Endometrial microvascular endothelial cells (primary cell): ENCODE measurements around the gene CD82. TPM values are rescaled to one million over a fixed set of nuclear protein-coding genes. Genes with fewer than 3 reads are reported as not detected.

Experiments used
- in situ Hi-C: cut with HindIII; loops from 2 replicates; pipeline ENCODE4 v1.10.0; 2017; ENCODE audit warnings: low sequenced_read_pairs, low pct_unique_long_range_greater_than_20kb; ENCODE audit errors: inconsistent ontology term
- total RNA-seq: library from RNA; depleted of rRNA; stranded (reverse); fragments of >200 nt; gene quantifications from one replicate; pipeline ENCODE4 v1.2.3, GENCODE V29; 2015; ENCODE audit errors: inconsistent ontology term

CD82 gene
- total RNA-seq, 1 donor from 2014 or later: 19.0 TPM

DNA sequence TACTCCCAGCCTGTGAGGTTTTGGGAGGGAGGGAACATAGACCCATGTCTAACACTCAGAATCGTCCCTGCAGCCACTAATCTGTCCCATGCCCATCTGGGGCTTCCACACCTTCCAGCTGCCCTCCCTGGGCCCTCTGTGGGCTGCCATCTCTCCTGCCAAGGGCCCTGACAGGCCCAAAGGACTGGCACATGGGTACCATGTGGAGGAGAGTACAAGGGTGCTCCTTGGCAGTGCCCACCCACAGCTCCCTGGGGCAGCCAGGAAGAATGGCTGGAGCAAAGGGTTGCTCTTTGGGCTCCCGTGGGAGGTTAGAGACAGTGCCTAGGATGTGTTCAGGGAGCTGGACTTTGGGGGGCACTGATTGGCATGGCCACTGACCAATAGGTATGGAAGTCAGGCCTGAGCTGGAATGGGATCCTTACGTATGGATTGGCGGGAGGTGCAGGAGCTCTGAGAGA lies 56.8 kb downstream of the CD82 start:
- in situ Hi-C loops: loop anchor here (25.0 kb wide), 1 partner anchor 290 kb away; no protein-coding TSS in a partner anchor

DNA sequence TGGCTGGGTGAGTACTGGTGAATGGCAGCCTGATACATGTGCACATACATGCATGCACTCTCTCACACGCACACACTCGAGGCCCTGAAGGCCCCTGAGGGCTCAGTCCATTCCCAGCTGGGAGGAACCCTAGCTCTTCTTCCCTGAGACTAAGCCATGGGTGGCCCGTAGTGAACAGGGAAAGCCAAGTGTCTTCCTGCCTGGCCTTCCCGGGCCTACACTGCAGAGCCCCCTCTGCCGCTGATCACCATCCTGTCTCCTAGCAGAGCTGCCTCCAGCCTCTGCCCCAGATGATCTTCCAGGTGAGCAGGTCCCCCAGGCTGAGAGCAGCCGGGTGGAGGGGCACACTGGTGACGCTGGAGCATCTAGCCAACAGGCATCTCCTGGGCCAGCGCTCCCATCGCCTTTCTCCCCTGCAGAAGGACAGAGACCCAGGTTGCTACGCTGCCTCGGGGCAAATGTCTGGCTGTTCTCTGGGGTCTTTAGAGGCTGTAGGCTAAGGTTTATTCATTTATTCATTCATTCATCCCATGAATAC lies 57.3 kb downstream of the CD82 start:
- in situ Hi-C loops: loop anchor here (25.0 kb wide), 1 partner anchor 290 kb away; no protein-coding TSS in a partner anchor

DNA sequence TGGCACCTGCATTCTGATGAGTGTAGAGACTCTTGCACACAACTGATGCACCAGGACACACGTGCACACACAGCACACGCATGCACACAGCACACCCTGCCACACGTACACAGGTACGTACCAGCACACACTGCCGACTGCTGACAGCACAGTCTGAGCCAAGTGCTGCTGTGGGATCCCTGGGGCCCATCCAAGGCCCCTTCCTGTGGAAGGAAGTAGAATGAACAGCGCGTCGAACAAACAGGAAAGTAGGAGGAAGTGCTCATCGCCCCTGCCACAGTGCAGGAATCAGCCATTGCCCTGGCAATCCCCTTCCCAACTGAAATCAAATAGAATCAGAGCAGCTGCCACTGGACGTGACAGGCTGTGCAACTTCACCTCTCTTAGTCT lies 57.9 kb downstream of the CD82 start:
- in situ Hi-C loops: loop anchor here (25.0 kb wide), 1 partner anchor 289 kb away; no protein-coding TSS in a partner anchor

DNA sequence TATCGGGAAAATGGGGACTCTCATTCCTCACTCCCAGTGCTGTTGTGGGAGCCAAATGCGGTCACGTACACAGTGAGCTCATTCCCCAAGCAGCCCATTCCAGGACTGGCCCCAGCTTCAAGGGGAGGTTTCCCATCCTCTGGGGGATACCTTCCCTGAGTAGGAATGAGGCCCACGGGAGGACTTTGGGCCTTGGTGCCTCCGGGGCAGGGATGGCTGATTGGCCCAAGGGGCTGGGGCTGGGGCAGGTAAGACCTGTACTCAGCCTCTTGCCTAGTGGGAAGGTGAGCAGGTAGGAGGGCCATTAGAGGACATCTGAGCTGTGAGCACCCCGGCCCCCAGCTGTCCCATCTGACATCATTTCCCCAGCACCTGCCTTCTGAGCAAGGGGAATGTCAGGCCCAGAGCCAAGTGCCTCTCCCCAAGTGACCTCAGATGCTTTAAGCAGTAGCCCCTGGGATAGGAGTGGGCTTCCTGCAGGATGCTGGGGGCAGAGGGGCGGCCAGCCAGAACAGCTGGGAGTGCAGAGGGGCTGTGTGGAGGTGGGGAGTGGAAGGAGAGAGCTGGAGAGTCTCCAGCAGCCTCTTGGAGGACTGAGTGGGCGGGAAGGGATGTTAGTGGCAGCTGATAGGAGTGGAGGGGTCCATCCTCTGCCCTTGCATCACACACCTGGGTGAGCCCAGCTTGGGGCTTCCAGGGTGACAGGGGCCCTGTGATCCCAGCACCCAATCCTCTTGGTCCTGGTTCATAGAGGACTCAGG lies 58.4 kb downstream of the CD82 start:
- in situ Hi-C loops: loop anchor here (25.0 kb wide), 1 partner anchor 288 kb away; no protein-coding TSS in a partner anchor

DNA sequence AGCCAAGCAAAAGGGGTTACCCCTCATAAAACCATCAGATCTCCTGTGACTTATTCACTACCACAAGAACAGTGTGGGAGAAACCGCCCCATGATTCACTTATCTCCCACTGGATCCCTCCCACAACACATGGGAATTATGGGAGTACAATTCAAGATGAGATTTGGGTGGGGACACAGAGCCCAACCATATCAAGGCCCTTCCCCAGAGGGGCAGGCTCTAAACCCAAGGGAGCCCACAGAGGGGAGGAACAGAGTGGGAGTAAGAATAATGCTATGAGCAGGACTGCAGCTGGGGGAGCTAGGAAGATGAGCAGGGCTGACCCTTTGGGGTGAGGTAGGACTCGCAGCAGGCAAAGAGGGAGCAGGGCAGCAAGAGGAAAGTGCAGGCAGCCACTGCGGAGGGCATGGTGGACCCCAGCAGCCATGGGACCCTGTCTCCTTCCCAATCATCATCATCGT lies 59.3 kb downstream of the CD82 start:
- in situ Hi-C loops: loop anchor here (25.0 kb wide), 2 partner anchors 138 to 288 kb away; no protein-coding TSS in a partner anchor

DNA sequence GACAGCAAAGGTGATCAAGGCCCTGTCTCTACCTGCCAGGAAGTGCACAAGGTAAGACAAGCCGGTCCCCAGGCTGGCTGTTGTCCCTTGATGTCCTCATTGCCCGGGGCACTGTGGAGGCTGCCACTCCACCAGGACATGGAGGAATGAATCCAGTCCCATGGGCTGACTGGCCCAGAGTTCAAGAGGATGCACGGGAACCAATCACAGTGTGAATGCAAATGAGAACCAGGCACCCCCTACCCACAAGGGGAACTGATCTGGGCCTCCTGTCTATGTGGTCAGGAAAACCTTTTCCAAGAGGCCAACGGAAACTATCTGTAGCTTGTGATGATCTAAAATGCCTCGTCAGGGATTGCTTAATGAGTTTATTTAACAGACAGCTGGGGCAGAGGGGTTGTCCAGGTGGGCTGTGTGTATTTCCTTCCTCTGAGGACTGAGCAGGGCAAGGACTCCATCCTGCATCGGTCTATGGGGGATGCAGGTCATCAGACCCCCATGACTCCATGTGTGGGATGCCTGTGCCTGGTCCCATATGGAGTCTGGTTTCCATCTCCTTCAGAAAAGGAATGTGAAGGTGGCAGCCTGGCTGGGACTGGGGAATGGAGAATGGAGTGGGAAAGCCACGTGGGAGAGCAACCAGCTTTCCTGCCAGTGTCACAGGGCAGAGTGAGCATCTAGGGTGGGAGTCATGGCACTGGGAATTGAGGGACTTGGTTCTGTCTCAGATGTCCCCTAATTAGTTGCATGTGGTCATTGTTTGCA lies 60.5 kb downstream of the CD82 start:
- in situ Hi-C loops: loop anchor here (25.0 kb wide), 1 partner anchor 136 kb away; no protein-coding TSS in a partner anchor

DNA sequence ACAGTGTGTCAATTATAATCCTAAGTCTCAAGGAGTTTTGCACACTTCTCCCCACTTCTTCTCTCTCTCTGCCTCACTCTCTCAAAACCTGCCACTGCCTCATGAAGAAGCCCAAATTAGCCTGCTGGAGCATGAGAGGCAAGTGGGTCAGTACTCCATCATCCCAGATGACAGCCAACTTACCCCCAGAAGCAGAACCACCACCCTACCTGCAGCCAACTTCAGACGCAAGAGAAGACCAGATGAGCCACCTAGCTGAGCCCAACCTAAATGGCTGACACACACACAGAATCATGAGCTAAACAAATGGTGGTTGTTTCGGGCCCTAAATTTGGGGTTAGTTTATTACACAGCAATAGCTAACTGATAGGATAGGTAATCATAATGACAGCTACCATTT lies 61.2 kb downstream of the CD82 start:
- in situ Hi-C loops: loop anchor here (25.0 kb wide), 1 partner anchor 136 kb away; no protein-coding TSS in a partner anchor

DNA sequence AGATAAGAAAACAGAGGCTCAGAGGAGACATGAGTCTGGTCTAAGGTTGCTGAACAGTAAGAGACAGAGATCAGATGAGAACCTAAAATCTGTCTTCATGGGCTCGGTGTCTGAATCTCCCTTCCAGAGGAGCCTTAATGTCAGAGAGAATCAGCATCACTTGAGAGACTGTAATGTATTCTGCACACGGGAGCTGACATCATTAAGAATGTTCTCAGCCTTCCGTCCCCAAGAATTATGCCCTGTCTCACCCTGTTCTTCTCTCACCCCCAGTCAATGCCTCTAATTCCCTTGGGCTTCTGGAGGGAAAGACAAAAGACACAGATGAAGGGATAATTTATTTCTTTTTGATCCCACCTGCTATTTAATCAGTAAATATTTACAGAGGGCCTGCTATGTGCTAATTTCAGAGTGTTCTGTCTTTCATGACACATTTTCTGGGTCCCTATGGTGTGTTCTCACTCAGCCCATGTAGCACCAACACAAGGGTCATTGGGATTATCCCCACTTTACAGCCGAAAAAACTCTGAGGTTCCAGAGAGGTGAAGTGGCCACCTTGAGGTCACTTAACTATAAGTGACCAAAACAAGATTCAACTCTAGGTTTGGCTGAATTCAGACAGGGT lies 61.8 kb downstream of the CD82 start:
- in situ Hi-C loops: loop anchor here (25.0 kb wide), 1 partner anchor 135 kb away; no protein-coding TSS in a partner anchor

DNA sequence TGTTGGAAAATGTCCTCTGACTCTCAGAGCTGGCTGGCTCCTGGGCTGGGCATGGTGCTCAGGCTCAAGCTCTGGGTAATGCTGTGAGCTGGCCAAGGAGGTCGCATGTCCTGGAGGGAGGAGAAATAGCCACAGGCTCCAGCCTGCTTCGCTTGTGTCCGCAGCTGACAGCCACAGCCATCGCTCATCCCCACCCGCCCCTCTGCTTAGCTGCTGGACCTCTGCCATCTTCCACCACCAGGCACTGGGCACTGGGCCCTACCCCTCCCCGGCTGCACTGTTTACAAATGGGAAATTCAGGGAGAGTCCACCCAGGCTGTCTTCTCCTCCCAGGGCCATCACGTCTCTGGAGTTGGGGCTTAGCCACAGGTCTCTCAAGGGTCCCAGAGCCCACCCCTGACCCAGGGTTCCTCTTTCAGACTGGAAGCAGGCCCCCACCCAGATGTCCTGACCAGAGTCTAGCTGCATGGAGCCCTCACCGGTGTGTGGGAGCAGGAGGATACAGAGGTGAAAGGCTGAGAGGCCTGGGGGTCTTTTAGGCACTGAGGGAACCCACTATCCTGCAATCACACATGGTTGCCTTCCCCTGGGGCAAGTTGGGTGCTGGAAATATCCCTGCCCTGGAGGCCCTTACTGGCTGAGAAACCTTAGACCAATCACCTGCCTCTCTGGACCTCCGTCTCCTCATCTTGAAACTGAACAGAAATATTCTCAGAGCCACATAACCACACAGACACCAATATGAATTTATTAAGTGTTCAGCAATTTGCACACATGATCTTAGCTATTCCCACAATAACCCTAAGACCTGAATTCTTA lies 62.7 kb downstream of the CD82 start:
- in situ Hi-C loops: loop anchor here (25.0 kb wide), 1 partner anchor 134 kb away; no protein-coding TSS in a partner anchor

DNA sequence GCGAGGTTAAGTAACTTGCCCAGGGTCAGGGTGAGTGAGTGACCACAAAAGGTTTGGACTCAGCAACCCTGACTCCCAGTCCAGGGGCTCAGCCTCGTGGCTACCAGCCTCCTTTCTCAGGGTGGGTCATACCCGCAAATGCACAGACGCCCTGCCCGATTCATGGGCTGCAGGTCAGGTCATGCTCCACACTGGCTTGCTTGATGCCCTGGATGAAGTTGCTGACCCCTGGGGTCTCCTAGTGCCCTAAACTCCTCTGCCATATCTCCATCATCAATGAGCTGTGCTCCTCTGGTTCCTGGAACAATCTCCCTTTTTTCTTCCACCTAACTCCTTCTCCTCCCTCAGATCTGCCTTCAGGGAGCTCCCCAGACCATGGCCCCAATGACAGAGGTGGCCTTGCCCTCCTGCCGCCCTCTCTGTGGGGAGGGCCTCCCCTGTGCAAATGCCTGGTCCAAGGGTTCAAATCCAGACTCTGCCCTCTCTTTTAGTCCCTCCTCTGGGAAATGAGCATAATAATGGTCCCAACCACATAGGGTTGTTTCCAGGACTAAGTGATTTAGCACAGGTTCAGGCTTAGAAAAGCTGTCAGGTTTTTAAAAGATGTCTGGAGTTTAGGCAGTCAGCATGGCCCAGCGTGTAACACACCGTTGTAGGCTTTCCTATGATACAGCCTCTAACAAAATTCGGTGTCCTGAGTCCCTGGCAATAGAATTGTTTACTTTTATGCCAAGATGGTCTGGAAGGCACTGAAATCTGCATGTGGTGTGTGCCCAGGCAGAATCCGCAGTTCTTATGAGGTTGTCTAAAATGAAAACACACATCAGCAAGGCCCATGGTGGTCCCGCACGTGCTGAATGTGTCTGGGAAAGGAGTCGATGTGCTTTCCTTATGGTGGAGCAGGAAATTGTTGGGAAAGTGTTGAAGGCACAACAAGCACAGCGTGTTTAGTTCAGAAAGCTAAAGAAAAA lies 63.6 kb downstream of the CD82 start:
- in situ Hi-C loops: loop anchor here (25.0 kb wide), 1 partner anchor 133 kb away; no protein-coding TSS in a partner anchor

DNA sequence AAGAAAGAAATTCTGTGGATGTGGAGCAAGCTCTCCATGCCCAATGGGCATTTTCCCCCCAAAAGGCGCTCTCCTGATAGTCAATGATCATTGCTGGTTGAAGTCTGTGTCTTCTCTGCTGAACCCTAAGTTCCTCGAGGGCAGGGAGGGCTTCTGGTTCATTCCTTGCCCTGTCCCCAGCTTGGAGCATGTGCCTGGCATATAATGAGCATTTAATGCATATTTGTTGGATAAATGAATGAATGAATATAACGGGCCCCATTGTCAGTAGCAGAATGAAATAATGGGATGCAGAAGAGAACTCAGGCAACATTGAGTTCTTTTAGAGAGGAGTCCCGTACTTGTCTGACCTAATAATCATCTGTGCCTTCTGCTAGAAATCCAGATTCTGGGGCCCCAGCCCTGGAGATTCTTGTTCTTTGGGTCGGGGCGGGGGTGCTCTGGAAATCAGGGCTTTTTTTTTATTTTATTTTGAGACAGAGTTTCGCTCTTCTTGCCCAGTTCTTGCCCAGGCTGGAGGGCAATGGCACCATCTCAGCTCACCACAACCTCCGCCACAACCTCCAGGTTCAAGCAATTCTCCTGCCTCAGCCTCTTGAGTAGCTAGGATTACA lies 64.4 kb downstream of the CD82 start:
- in situ Hi-C loops: loop anchor here (25.0 kb wide), 1 partner anchor 132 kb away; no protein-coding TSS in a partner anchor

DNA sequence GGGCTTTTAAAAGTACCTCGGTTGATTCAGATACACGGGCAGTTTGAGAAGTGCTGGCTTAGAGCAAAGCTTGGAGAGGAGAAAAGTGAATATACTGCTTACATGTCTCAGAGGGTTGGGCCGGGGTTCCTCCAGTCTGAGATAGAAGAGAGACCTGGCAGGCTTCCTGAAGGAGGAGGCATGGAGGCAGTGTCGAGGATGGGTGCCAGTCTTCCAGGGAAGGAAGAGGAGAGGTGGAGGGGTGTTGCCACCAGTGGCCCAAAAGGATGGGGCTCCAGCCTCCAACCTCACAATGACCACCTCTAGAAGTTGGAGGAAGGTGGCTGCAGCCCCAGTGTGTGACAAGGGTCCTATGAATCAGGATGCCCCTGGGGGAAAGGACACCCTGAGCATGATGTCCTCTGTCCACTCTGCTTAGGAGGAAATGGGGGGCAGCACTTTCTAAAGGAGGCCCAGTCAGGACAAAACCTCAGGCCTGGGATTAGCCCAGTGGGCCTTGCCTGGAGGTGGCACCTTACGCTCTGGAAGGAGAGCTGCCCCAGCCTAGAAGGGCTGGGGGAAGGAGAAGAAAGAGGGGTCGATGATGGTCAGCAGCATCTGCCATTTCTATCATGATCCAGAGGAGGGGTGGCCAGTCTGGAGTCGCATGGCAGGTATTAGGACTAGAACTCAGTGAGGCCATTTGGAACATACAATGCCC lies 65.2 kb downstream of the CD82 start:
- in situ Hi-C loops: loop anchor here (25.0 kb wide), 1 partner anchor 132 kb away; no protein-coding TSS in a partner anchor

DNA sequence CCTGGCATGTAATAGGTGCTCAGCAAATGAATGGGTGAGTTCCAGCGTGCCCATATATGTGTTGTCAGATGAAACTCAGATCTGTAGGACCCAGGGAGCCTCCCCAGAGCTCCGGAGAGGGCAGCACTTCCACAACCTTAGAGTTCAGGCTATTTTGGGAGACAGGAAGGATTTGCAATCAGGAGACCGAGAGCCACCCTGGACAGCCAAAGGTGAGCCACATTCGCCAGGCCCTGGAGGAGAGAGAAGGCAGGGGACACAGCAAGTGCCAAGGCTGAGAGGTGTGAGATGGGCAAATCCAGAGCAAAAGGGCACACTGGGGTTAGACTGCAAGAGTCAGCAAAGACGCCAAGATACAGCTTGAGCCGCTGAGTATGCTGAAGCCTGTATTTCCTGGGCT lies 66.4 kb downstream of the CD82 start:
- in situ Hi-C loops: loop anchor here (25.0 kb wide), 1 partner anchor 130 kb away; no protein-coding TSS in a partner anchor

DNA sequence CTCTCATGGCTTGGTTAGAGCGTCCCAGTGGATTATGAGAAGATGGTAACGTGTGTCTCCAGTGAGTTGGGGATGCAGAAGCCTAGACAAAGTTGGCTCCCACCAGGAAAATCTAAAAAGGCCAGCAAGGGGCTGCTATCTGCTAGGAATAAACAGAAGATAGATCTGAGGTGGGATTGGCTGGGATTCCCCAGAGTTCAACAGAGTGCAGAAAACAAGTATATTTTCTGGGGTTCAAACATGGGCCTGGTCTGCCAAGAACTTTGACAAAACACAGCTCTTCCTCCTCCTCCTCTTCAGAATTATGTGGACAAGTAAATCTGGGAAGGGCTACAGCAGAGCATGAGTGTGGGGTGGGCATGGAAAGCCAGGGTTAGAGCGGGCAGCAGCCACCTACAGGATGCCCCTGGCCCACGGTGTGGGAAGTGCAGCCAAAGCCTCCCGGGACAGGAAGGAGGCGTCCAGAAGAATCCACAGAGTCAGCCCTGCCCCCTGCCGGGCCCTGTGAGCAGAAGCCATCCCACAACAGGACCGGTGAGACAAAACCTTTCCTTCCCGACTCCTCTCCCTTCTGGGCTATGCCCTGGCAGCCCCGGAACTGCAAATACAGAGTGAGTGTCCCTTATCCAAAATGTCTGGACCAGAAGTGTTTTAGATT lies 67.1 kb downstream of the CD82 start:
- in situ Hi-C loops: loop anchor here (25.0 kb wide), 1 partner anchor 130 kb away; no protein-coding TSS in a partner anchor

DNA sequence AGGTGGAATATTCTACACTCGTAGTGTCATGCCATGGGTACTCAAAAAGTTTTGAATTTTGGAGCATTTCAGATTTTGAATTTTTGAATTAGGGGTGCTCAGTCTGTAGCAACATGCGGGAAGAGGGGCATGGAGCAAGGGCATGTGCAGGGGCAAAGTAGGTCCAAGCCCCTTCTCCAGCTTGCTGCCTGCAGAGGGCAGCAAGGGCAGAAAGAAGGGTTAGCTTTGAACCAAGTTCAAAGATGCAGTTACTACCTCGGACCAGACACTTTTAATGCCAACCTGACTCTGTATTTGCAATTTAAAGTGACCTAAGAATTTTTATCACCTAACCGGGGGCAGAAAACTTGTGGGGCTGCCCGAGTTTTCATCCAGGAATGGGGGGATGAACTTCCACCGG lies 68.2 kb downstream of the CD82 start:
- in situ Hi-C loops: loop anchor here (25.0 kb wide), 1 partner anchor 129 kb away; no protein-coding TSS in a partner anchor
